IMR-90 (cell line): ENCODE measurements around the gene CPT1A. TPM values are rescaled to one million over a fixed set of nuclear protein-coding genes. Genes with fewer than 3 reads are reported as not detected.

Source experiments
- ATAC-seq: fragments of 200-7000 bp; cut with Tn5 transposase; 2 replicates; pipeline ENCODE4 v1.9.1; 2020; ENCODE audit warnings: low read depth, mild to moderate bottlenecking, moderate library complexity
- BruUV-seq: library from RNA; stranded (reverse); fragments of 400-500 nt; replicated peaks from 2 replicates; lab custom pipeline; 2021; lab: Mats Ljungman, UMichigan
- CTCF ChIA-PET: fragments of 300-600 bp; formaldehyde crosslinking; extraction: SDS; loops from one replicate; lab custom pipeline; 2021; ENCODE audit warnings: antibody characterized with exemption; lab: Yijun Ruan, JAX
- POLR2A ChIA-PET: fragments of 300-600 bp; sonication (Branson Sonifier 250); formaldehyde crosslinking; loops from one replicate; lab custom pipeline; 2022; ENCODE audit warnings: antibody characterized with exemption; ENCODE audit not compliant: unreplicated experiment; lab: Charles Lee
- DNase-seq: peaks from one replicate; pipeline ENCODE4 v3.0.0; 2013
- H2AFZ ChIP-seq: replicated peaks from 2 replicates; pipeline ENCODE3; 2013; ENCODE audit warnings: low read length, mild to moderate bottlenecking; ENCODE audit not compliant: poor library complexity
- H2AK5ac ChIP-seq: 2 replicates; pipeline ENCODE4 v1.6.1; 2013; ENCODE audit warnings: low read depth, low read length, inconsistent platforms
- H2AK9ac ChIP-seq: replicated peaks from 2 replicates; pipeline ENCODE3; 2013; ENCODE audit warnings: mild to moderate bottlenecking, low read depth, low read length, moderate library complexity; ENCODE audit not compliant: poor library complexity
- H2BK120ac ChIP-seq: 2 replicates; pipeline ENCODE4 v1.6.1; 2013; ENCODE audit warnings: low read depth, low read length, inconsistent platforms
- H2BK15ac ChIP-seq: 3 replicates; pipeline ENCODE4 v1.6.1; 2013; ENCODE audit warnings: low read depth, low read length, inconsistent platforms
- H2BK20ac ChIP-seq: 2 replicates; pipeline ENCODE4 v1.6.1; 2013; ENCODE audit warnings: low read depth, mild to moderate bottlenecking, inconsistent platforms, low read length, moderate library complexity
- H2BK5ac ChIP-seq: 2 replicates; pipeline ENCODE4 v1.6.1; 2013; ENCODE audit warnings: mild to moderate bottlenecking, low read depth, low read length, inconsistent platforms; ENCODE audit not compliant: poor library complexity, severe bottlenecking
- H3K14ac ChIP-seq: replicated peaks from 2 replicates; pipeline ENCODE4 v1.6.1; 2013; ENCODE audit warnings: low read depth, low read length, inconsistent platforms
- H3K18ac ChIP-seq: 2 replicates; pipeline ENCODE4 v1.6.1; 2013; ENCODE audit warnings: low read depth, low read length, control low read depth
- H3K23ac ChIP-seq: 2 replicates; pipeline ENCODE4 v1.6.1; 2013; ENCODE audit warnings: low read depth, low read length, inconsistent platforms
- H3K27ac ChIP-seq: 2 replicates; pipeline ENCODE4 v1.5.1; 2013; ENCODE audit warnings: mild to moderate bottlenecking, control low read depth, low read length; ENCODE audit not compliant: insufficient read depth
- H3K27me3 ChIP-seq: 2 replicates; pipeline ENCODE4 v1.6.1; 2013; ENCODE audit warnings: low read length; ENCODE audit not compliant: control insufficient read depth, insufficient read depth
- H3K36me3 ChIP-seq: 2 replicates; pipeline ENCODE4 v1.6.1; 2013; ENCODE audit warnings: low read length, mixed read lengths; ENCODE audit not compliant: control insufficient read depth, insufficient read depth
- H3K4ac ChIP-seq: 2 replicates; pipeline ENCODE4 v1.6.1; 2013; ENCODE audit warnings: low read depth, low read length, inconsistent platforms
- H3K4me1 ChIP-seq: 2 replicates; pipeline ENCODE4 v1.6.1; 2013; ENCODE audit warnings: low read length, mixed read lengths; ENCODE audit not compliant: control insufficient read depth, insufficient read depth
- H3K4me2 ChIP-seq: 2 replicates; pipeline ENCODE4 v1.6.1; 2013; ENCODE audit warnings: low read depth, mild to moderate bottlenecking, control low read depth, low read length, moderate library complexity
- H3K4me3 ChIP-seq: 2 replicates; pipeline ENCODE4 v1.5.1; 2013; ENCODE audit warnings: low read depth, mild to moderate bottlenecking, control low read depth, low read length, moderate library complexity; ENCODE audit not compliant: insufficient read depth
- H3K56ac ChIP-seq: 2 replicates; pipeline ENCODE4 v1.6.1; 2013; ENCODE audit warnings: low read length, inconsistent platforms; ENCODE audit not compliant: insufficient read depth; ENCODE audit errors: extremely low read depth
- H3K79me1 ChIP-seq, 2 experiments: 2 replicates each; pipeline ENCODE4 v1.6.1; 2013; ENCODE audit warnings: low read length in 2 of 2, inconsistent platforms in 1 of 2, low read depth in 1 of 2
- H3K9ac ChIP-seq: 2 replicates; pipeline ENCODE4 v1.6.1; 2013; ENCODE audit warnings: low read depth, low read length, control low read depth
- H3K9me1 ChIP-seq: 2 replicates; pipeline ENCODE4 v1.6.1; 2013; ENCODE audit warnings: low read length, inconsistent platforms; ENCODE audit not compliant: insufficient read depth
- H3K9me3 ChIP-seq: 2 replicates; pipeline ENCODE4 v1.6.1; 2013; ENCODE audit warnings: low read length; ENCODE audit not compliant: control insufficient read depth, insufficient read depth
- H4K20me1 ChIP-seq: 2 replicates; pipeline ENCODE4 v1.6.1; 2013; ENCODE audit warnings: low read length, inconsistent platforms; ENCODE audit not compliant: insufficient read depth
- H4K5ac ChIP-seq: 2 replicates; pipeline ENCODE4 v1.6.1; 2013; ENCODE audit warnings: mild to moderate bottlenecking, low read depth, low read length, control low read depth
- H4K8ac ChIP-seq, 2 experiments: 2 replicates each; pipeline ENCODE4 v1.6.1; 2013; ENCODE audit warnings: low read depth in 2 of 2, low read length in 2 of 2, control low read depth in 1 of 2, inconsistent platforms in 1 of 2
- H4K91ac ChIP-seq: 2 replicates; pipeline ENCODE4 v1.6.1; 2013; ENCODE audit warnings: low read depth, low read length, inconsistent platforms; ENCODE audit not compliant: insufficient read depth
- BHLHE40 ChIP-seq: fragments of 150-350 bp; IDR thresholded peaks from 2 replicates; pipeline ENCODE4 v1.6.1; 2016; ENCODE audit warnings: mild to moderate bottlenecking, low read depth, low read length
- CEBPB ChIP-seq: IDR thresholded peaks from 2 replicates; pipeline ENCODE4 v1.6.1; 2012; ENCODE audit warnings: low read depth, low read length, improper control_type of control experiment
- CTCF ChIP-seq: conservative IDR thresholded peaks from 2 replicates; pipeline ENCODE4 v1.5.1; 2012; ENCODE audit warnings: mild to moderate bottlenecking, low read depth, low read length, improper control_type of control experiment
- MXI1 ChIP-seq: IDR thresholded peaks from 2 replicates; pipeline ENCODE4 v1.6.1; 2012; ENCODE audit warnings: low read depth, mild to moderate bottlenecking, low read length, moderate library complexity, borderline replicate concordance
- NFE2L2 ChIP-seq: fragments of 150-350 bp; IDR thresholded peaks from 2 replicates; pipeline ENCODE4 v1.6.1; 2016; ENCODE audit warnings: low read depth, mild to moderate bottlenecking, low read length
- RFX5 ChIP-seq: IDR thresholded peaks from 2 replicates; pipeline ENCODE4 v1.8.0; 2012; ENCODE audit warnings: low read depth, mild to moderate bottlenecking, low read length, moderate library complexity
- USF2 ChIP-seq: fragments of 150-350 bp; IDR thresholded peaks from 2 replicates; pipeline ENCODE4 v1.6.1; 2017; ENCODE audit warnings: mild to moderate bottlenecking, antibody characterized with exemption, low read length, low read depth
- WGBS, 2 experiments: methylation state at CpG; one replicate each; pipeline versions ENCODE4 v1.1.5 to v1.1.7; 2013; ENCODE audit warnings: missing lambda C conversion rate in 2 of 2; ENCODE audit not compliant: insufficient read length in 1 of 2; ENCODE audit errors: extremely low coverage in 2 of 2; 5-methylcytosine and 5-hydroxymethylcytosine counted together
- dilution Hi-C: fragments of 300-500 bp; cut with HindIII; formaldehyde crosslinking; loops from one replicate; pipeline ENCODE4 v1.14.3; 2018; ENCODE audit warnings: low sequenced_read_pairs; ENCODE audit not compliant: unreplicated experiment
- in situ Hi-C: fragments of 300-500 bp; cut with MboI; formaldehyde crosslinking; loops from 3 replicates; pipeline ENCODE4 v1.14.3; 2019; ENCODE audit warnings: low sequenced_read_pairs, inconsistent platforms, mixed read lengths
- intact Hi-C: fragments of 100-400 bp; cut with micrococcal nuclease; formaldehyde crosslinking; loops from 2 replicates; pipeline ENCODE4 v1.10.0; 2022
- polyA plus RNA-seq, 3 experiments: library from polyadenylated mRNA; depleted of rRNA; stranded (reverse); fragments of >200 nt; gene quantifications; 2 replicates each; pipeline ENCODE4 v1.2.3, GENCODE V29; 2012; ENCODE audit warnings: low replicate concordance in 1 of 3
- total RNA-seq: library from RNA; depleted of rRNA; stranded (reverse); fragments of >200 nt; gene quantifications from 2 replicates; pipeline ENCODE4 v1.2.3, GENCODE V29; 2012

The CPT1A gene
- total and polyA plus RNA-seq, 2 of the 4 experiments (the other 2 are of a cell fraction) = 15.4 to 21.3 TPM

- H3K4ac ChIP-seq = no peak overlapping the region
- H3K9ac ChIP-seq = no peak overlapping the region
- H3K9me1 ChIP-seq = peaks cover 14% of the 10 kb centered on the region
- H3K4me1 ChIP-seq = peaks cover 3% of the 10 kb centered on the region
- H4K91ac ChIP-seq = no peak overlapping the region
- H4K5ac ChIP-seq = no peak overlapping the region
- no peak overlapping the region for H2AK9ac ChIP-seq
- no peak overlapping the region for H2BK120ac ChIP-seq
- no peak overlapping the region for H3K4me2 ChIP-seq
- no peak overlapping the region for H3K27ac ChIP-seq
- CTCF ChIA-PET = no interaction called here
- POLR2A ChIA-PET = no interaction called here
- H3K4me3 ChIP-seq = no peak overlapping the region
- ATAC-seq (no peak), DNase-seq (no peak)
- H2BK15ac ChIP-seq = no peak overlapping the region
- H3K14ac ChIP-seq = no peak overlapping the region
- WGBS, 2 experiments = no CpG with 5 or more reads among the region's 5 CpGs
- H3K27me3 ChIP-seq = no peaks in the 10 kb centered on the region
- BruUV-seq = no TSS peak
- H3K23ac ChIP-seq = no peak overlapping the region
- H4K8ac ChIP-seq = no peak overlapping the region
- H2BK5ac ChIP-seq = no peak overlapping the region
- H2AK5ac ChIP-seq = no peak overlapping the region
- no peak for TF ChIP-seq USF2
- TF ChIP-seq CTCF = no peak
- TF ChIP-seq CEBPB = no peak
- TF ChIP-seq RFX5 = no peak
- TF ChIP-seq NFE2L2 = no peak
- no peak for TF ChIP-seq BHLHE40
- no peak for TF ChIP-seq MXI1
- no peaks in the 10 kb centered on the region for H3K9me3 ChIP-seq
- H3K79me1 ChIP-seq = peaks cover 34 to 85% of the 10 kb centered on the region in 2 experiments
- intact Hi-C loops = no loop called here
- H4K20me1 ChIP-seq = peaks cover 73% of the 10 kb centered on the region
- dilution Hi-C loops = no loop called here
- no peak overlapping the region for H2AFZ ChIP-seq
- H3K36me3 ChIP-seq = peaks cover 12% of the 10 kb centered on the region
- no peak overlapping the region for H2BK20ac ChIP-seq
- no peak overlapping the region for H3K56ac ChIP-seq
- H3K18ac ChIP-seq = no peak overlapping the region
- in situ Hi-C loops = no loop called here
Measured at GRCh38 chr11:68831124-68831523, 10.6 kb downstream of the CPT1A start.
